NCI-H748 treated with DMSO at 0.1 percent for 48 hours (cell line): Measurements from ENCODE around the gene S100A13.
"Not testable (repeated sequence)": the region's sequence is repeated elsewhere in the genome, so short reads cannot be mapped to it uniquely, and the experiment has no call there.

Experiments
- DNase-seq: peaks from one replicate; lab custom pipeline; 2025; lab: John Stamatoyannopoulos, UW

Gene S100A13

GRCh38 chr1:153626904-153627714, at the start of gene S100A13:
Gene S100A13, minus strand, starts transcription at chr1:153627505. Its CDS starts 1,033 bp downstream, at chr1:153626472.
- DNase-seq, result peak; percentile 78

- no peak for DNase-seq
These were observed 46.2 kb upstream of the S100A13 start for GRCh38 chr1:153673511-153673910.

GRCh38 chr1:153671628-153672353, 44.5 kb upstream of the S100A13 start:
- DNase-seq, result peak; percentile 55

- DNase-seq, result peak; percentile 98
These were observed 43.7 kb upstream of the S100A13 start, which contains the start of gene ILF2 for GRCh38 chr1:153670859-153671627. Gene ILF2, minus strand, starts transcription at chr1:153670993. Its CDS starts 71 bp downstream, at chr1:153670922.

- no peak for DNase-seq
These were observed 43.1 kb upstream of the S100A13 start for GRCh38 chr1:153670257-153670858.

- no peak for DNase-seq
These were observed 42.3 kb upstream of the S100A13 start for GRCh38 chr1:153669606-153670005.

GRCh38 chr1:153668672-153669071, 41.4 kb upstream of the S100A13 start:
- DNase-seq, result not testable (repeated sequence)

GRCh38 chr1:153667439-153667838, 40.1 kb upstream of the S100A13 start:
- no peak for DNase-seq

- DNase-seq, result no peak
These were observed 35.9 kb upstream of the S100A13 start for GRCh38 chr1:153663211-153663610.

- DNase-seq, result no peak
These were observed 35.0 kb upstream of the S100A13 start for GRCh38 chr1:153662269-153662668.

GRCh38 chr1:153661111-153661708, 33.9 kb upstream of the S100A13 start:
- no peak for DNase-seq

- DNase-seq, result no peak
These were observed 32.4 kb upstream of the S100A13 start for GRCh38 chr1:153659656-153660055.

- no peak for DNase-seq
These were observed 31.9 kb upstream of the S100A13 start for GRCh38 chr1:153659175-153659534.

GRCh38 chr1:153658400-153659174, 31.3 kb upstream of the S100A13 start, which contains the start of gene SNAPIN:
Gene SNAPIN, plus strand, starts transcription at chr1:153658703. Its CDS starts 41 bp downstream, at chr1:153658744.
- DNase-seq, result peak; percentile 70

GRCh38 chr1:153655333-153655732, 28.0 kb upstream of the S100A13 start:
- no peak for DNase-seq

- no peak for DNase-seq
These were observed 25.6 kb upstream of the S100A13 start for GRCh38 chr1:153652805-153653500.

GRCh38 chr1:153651771-153652170, 24.5 kb upstream of the S100A13 start:
- no peak for DNase-seq

- no peak for DNase-seq
These were observed 22.5 kb upstream of the S100A13 start for GRCh38 chr1:153649863-153650235.

- DNase-seq, result no peak
These were observed 22.0 kb upstream of the S100A13 start for GRCh38 chr1:153649137-153649862.
